ENCODE data around the gene MYF6.

The MYF6 gene

DNA sequence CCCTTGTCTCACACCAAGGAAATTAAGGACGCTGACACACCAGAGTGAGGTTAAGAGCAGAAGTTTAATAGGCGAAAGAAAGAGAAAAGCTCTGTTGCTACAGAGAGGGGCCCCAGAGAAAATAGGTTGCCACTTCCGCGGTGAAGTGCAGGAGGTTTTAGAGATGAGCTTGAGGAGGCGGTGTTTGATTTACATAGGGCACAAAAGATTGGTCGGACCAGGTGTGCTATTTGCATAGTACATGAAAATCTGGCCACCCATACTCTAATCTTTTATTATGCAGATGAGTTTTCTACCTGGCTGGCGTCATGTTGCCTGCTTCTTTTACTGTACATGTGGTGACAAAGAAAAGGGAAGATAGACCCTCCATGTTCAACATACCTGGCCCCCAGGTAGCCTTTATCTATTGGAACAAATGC is 23.3 kb upstream of the MYF6 start:
- H3K9me3 ChIP-seq (ENCODE audit: control insufficient read depth, low read length), result no peaks in the 10 kb centered on the region
- no peaks in the 10 kb centered on the region for H3K27me3 ChIP-seq (replicated peaks; ENCODE audit: control insufficient read depth, insufficient read depth, low read length, poor library complexity, severe bottlenecking)
- H3K36me3 ChIP-seq (ENCODE audit: control insufficient read depth, insufficient read depth, low read length), result no peaks in the 10 kb centered on the region
- no peak overlapping the region for H3K27ac ChIP-seq (ENCODE audit: insufficient read depth, low read length, poor library complexity, severe bottlenecking)
- H3K4me1 ChIP-seq (ENCODE audit: control insufficient read depth, insufficient read depth, low read length, poor library complexity, severe bottlenecking), result no peaks in the 10 kb centered on the region
- H3K4me3 ChIP-seq (ENCODE audit: insufficient read depth, low read depth, low read length, poor library complexity, severe bottlenecking), result no peak overlapping the region
- no peak for DNase-seq

DNA sequence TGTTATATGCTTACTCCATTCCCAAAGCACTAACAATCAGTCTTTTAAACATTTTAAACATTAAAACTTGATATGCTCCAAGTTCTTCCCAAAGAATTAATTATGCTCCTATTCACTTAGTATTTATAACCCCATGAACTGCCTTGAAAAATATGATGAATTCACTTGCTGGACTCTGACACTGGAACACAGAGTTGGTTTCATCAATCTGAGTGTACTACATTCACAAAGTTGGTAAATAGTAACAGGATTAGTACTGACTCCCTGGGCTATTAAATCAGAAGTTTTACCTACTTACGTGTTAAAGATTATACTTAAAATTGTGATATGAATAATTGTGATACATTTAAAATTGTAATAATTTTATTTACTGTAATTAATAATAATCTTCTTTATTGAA is 17.3 kb upstream of the MYF6 start:
- DNase-seq, result no peak
- Histone ChIP-seq H3K9me3 (ENCODE audit: control insufficient read depth, low read length) (no peaks in the 10 kb centered on the region), H3K27ac (ENCODE audit: insufficient read depth, low read length, poor library complexity, severe bottlenecking) (no peak overlapping the region), H3K4me1 (ENCODE audit: control insufficient read depth, insufficient read depth, low read length, poor library complexity, severe bottlenecking) (no peaks in the 10 kb centered on the region), H3K36me3 (ENCODE audit: control insufficient read depth, insufficient read depth, low read length) (no peaks in the 10 kb centered on the region), H3K27me3 (replicated peaks; ENCODE audit: control insufficient read depth, insufficient read depth, low read length, poor library complexity, severe bottlenecking) (no peaks in the 10 kb centered on the region), H3K4me3 (ENCODE audit: insufficient read depth, low read depth, low read length, poor library complexity, severe bottlenecking) (no peak overlapping the region)

- H3K4me3 ChIP-seq (ENCODE audit: insufficient read depth, low read depth, low read length, poor library complexity, severe bottlenecking), result no peak overlapping the region
- H3K4me1 ChIP-seq (ENCODE audit: control insufficient read depth, insufficient read depth, low read length, poor library complexity, severe bottlenecking), result no peaks in the 10 kb centered on the region
- DNase-seq, result no peak
- no peaks in the 10 kb centered on the region for H3K27me3 ChIP-seq (replicated peaks; ENCODE audit: control insufficient read depth, insufficient read depth, low read length, poor library complexity, severe bottlenecking)
- no peaks in the 10 kb centered on the region for H3K36me3 ChIP-seq (ENCODE audit: control insufficient read depth, insufficient read depth, low read length)
- H3K9me3 ChIP-seq (ENCODE audit: control insufficient read depth, low read length), result no peaks in the 10 kb centered on the region
- H3K27ac ChIP-seq (ENCODE audit: insufficient read depth, low read length, poor library complexity, severe bottlenecking), result no peak overlapping the region
These were observed 16.9 kb upstream of the MYF6 start for GRCh38 chr12:80690513-80690912.

DNA sequence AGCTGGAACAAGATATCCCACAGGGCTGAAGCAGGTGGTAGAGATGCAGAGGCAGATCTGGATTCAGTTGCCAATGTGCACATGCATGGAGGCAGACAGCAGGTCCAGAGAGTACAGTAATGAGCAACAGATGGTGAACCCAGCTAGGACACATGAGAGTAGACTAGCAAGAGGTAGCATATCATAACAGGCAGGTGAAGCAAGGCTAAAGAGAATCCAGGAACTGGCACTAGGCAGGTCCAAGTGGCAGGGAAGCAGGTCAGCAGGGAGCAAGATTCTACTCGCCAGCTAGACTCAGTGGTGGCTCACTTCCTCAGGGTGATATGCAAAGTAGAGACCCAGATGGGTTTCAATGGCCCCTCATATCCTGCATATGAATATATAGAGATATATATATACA is 15.3 kb upstream of the MYF6 start:
- Histone ChIP-seq H3K27me3 (replicated peaks; ENCODE audit: control insufficient read depth, insufficient read depth, low read length, poor library complexity, severe bottlenecking) (no peaks in the 10 kb centered on the region), H3K36me3 (ENCODE audit: control insufficient read depth, insufficient read depth, low read length) (no peaks in the 10 kb centered on the region), H3K4me1 (ENCODE audit: control insufficient read depth, insufficient read depth, low read length, poor library complexity, severe bottlenecking) (no peaks in the 10 kb centered on the region), H3K4me3 (ENCODE audit: insufficient read depth, low read depth, low read length, poor library complexity, severe bottlenecking) (no peak overlapping the region), H3K9me3 (ENCODE audit: control insufficient read depth, low read length) (no peaks in the 10 kb centered on the region), H3K27ac (ENCODE audit: insufficient read depth, low read length, poor library complexity, severe bottlenecking) (no peak overlapping the region)
- no peak for DNase-seq

- DNase-seq, result no peak
- H3K27me3 ChIP-seq (replicated peaks; ENCODE audit: control insufficient read depth, insufficient read depth, low read length, poor library complexity, severe bottlenecking), result no peaks in the 10 kb centered on the region
- H3K4me3 ChIP-seq (ENCODE audit: insufficient read depth, low read depth, low read length, poor library complexity, severe bottlenecking), result no peak overlapping the region
- no peaks in the 10 kb centered on the region for H3K9me3 ChIP-seq (ENCODE audit: control insufficient read depth, low read length)
- no peaks in the 10 kb centered on the region for H3K4me1 ChIP-seq (ENCODE audit: control insufficient read depth, insufficient read depth, low read length, poor library complexity, severe bottlenecking)
- H3K27ac ChIP-seq (ENCODE audit: insufficient read depth, low read length, poor library complexity, severe bottlenecking), result no peak overlapping the region
- no peaks in the 10 kb centered on the region for H3K36me3 ChIP-seq (ENCODE audit: control insufficient read depth, insufficient read depth, low read length)
These were observed 10.1 kb upstream of the MYF6 start for GRCh38 chr12:80697270-80697887.

GRCh38 chr12:80698256-80698655 is 9.2 kb upstream of the MYF6 start:
- Histone ChIP-seq H3K27me3 (replicated peaks; ENCODE audit: control insufficient read depth, insufficient read depth, low read length, poor library complexity, severe bottlenecking) (no peaks in the 10 kb centered on the region), H3K9me3 (ENCODE audit: control insufficient read depth, low read length) (no peaks in the 10 kb centered on the region), H3K4me1 (ENCODE audit: control insufficient read depth, insufficient read depth, low read length, poor library complexity, severe bottlenecking) (no peaks in the 10 kb centered on the region), H3K36me3 (ENCODE audit: control insufficient read depth, insufficient read depth, low read length) (no peaks in the 10 kb centered on the region), H3K4me3 (ENCODE audit: insufficient read depth, low read depth, low read length, poor library complexity, severe bottlenecking) (no peak overlapping the region), H3K27ac (ENCODE audit: insufficient read depth, low read length, poor library complexity, severe bottlenecking) (no peak overlapping the region)
- DNase-seq, result no peak

DNA sequence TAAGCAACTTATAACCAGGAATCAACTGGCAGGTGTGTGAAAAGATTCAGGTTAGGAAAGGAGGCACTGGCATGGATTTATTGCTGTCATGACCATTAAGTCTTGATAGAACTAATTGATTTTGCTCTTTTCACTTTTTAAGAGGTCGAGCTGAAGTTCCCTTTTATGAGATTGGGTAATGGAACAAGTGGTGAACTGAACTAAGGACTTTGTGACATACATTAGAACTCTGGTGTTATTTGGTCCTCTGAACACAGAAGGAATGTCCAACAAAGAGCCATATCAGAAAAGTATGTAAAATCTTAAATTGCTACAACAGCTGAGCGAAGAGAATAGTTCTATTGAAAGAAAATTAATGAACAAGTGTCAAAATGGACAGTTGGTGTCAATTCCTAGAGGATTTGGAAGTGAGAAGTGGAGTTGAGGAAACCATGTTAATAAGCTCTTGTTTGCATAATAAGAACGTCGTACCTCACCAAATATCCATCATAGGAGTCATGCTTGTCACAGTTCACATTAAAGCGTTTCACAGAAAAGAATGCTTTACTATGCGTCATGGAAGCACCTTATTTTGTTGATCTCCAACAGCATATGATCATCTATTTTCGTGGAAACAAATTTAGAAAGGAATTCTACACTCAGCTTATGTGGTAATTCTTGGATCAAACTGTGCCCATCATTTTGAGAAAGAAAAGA is 8.4 kb upstream of the MYF6 start:
- Histone ChIP-seq H3K9me3 (ENCODE audit: control insufficient read depth, low read length) (no peaks in the 10 kb centered on the region), H3K4me3 (ENCODE audit: insufficient read depth, low read depth, low read length, poor library complexity, severe bottlenecking) (no peak overlapping the region), H3K36me3 (ENCODE audit: control insufficient read depth, insufficient read depth, low read length) (no peaks in the 10 kb centered on the region), H3K27me3 (replicated peaks; ENCODE audit: control insufficient read depth, insufficient read depth, low read length, poor library complexity, severe bottlenecking) (no peaks in the 10 kb centered on the region), H3K4me1 (ENCODE audit: control insufficient read depth, insufficient read depth, low read length, poor library complexity, severe bottlenecking) (no peaks in the 10 kb centered on the region), H3K27ac (ENCODE audit: insufficient read depth, low read length, poor library complexity, severe bottlenecking) (no peak overlapping the region)
- no peak for DNase-seq

- no peak for DNase-seq
- Histone ChIP-seq H3K4me1 (ENCODE audit: control insufficient read depth, insufficient read depth, low read length, poor library complexity, severe bottlenecking) (no peaks in the 10 kb centered on the region), H3K36me3 (ENCODE audit: control insufficient read depth, insufficient read depth, low read length) (no peaks in the 10 kb centered on the region), H3K9me3 (ENCODE audit: control insufficient read depth, low read length) (no peaks in the 10 kb centered on the region), H3K4me3 (ENCODE audit: insufficient read depth, low read depth, low read length, poor library complexity, severe bottlenecking) (no peak overlapping the region), H3K27ac (ENCODE audit: insufficient read depth, low read length, poor library complexity, severe bottlenecking) (no peak overlapping the region), H3K27me3 (replicated peaks; ENCODE audit: control insufficient read depth, insufficient read depth, low read length, poor library complexity, severe bottlenecking) (no peaks in the 10 kb centered on the region)
These were observed 7.1 kb upstream of the MYF6 start for GRCh38 chr12:80700327-80700726.

DNA sequence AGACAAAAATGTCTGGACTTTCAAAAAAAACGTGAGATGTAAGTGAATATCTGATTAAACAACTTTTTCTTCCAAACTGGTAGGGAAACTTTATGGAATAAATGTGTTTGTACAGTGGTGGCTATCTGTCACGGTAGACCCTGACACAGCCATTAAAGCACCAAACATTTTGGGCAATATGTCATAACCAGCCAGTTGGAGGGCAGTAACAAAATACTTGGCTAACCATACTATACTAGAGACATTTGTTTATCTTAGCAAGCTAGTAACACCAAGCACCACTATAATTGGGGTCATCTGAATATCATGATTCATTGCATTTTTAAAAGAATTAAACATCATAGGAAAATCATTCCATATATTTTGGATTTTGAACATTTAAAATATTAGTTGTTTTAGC is 6.0 kb upstream of the MYF6 start:
- no peaks in the 10 kb centered on the region for H3K27me3 ChIP-seq (replicated peaks; ENCODE audit: control insufficient read depth, insufficient read depth, low read length, poor library complexity, severe bottlenecking)
- no peak overlapping the region for H3K4me3 ChIP-seq (ENCODE audit: insufficient read depth, low read depth, low read length, poor library complexity, severe bottlenecking)
- H3K36me3 ChIP-seq (ENCODE audit: control insufficient read depth, insufficient read depth, low read length), result no peaks in the 10 kb centered on the region
- DNase-seq, result no peak
- no peaks in the 10 kb centered on the region for H3K9me3 ChIP-seq (ENCODE audit: control insufficient read depth, low read length)
- no peak overlapping the region for H3K27ac ChIP-seq (ENCODE audit: insufficient read depth, low read length, poor library complexity, severe bottlenecking)
- no peaks in the 10 kb centered on the region for H3K4me1 ChIP-seq (ENCODE audit: control insufficient read depth, insufficient read depth, low read length, poor library complexity, severe bottlenecking)

DNA sequence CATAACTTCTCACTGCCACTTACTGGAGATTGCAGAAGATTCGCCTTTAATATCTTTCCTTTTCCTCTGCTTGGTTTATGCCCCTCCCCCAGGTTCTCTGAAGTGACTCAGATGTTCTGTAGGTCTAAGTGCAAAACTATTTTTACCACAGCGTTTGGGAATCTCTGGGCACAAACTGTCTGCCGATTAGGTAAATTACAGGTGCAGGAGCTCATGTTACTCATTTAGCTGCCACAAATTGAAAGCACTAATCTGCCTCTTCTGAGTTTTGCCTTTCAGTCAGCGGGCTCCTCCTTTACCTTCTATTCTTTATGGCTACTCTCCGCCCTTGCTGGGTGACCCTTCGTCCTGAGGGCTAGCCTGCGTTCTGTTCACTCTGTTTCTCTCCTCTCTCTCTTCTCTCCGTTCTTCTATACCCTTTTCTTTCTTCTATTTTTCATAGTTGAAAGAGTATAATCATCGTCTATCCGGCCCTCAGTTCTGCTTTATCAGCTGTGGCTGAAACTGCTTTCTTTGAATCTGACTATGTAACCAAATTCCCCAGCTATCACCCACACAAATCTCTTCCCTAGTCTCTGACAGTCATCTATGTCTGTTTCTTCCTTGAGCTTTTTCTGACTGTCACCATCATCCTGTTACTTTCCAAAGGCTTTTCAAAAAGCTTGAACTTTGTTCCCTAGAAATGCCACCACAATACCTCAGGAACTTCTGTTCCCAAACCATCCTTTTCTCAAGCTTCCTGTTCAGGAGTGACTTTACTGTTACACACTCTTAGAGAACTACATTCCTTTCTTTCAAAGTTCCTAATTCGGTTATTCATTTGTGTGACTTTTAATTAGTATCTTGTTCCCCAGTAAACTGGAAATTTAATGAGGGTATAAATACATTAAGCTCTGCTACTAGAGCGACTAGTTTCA is 4.3 kb upstream of the MYF6 start:
- DNase-seq, result no peak
- Histone ChIP-seq H3K36me3 (ENCODE audit: control insufficient read depth, insufficient read depth, low read length) (no peaks in the 10 kb centered on the region), H3K9me3 (ENCODE audit: control insufficient read depth, low read length) (no peaks in the 10 kb centered on the region), H3K4me3 (ENCODE audit: insufficient read depth, low read depth, low read length, poor library complexity, severe bottlenecking) (no peak overlapping the region), H3K4me1 (ENCODE audit: control insufficient read depth, insufficient read depth, low read length, poor library complexity, severe bottlenecking) (no peaks in the 10 kb centered on the region), H3K27me3 (replicated peaks; ENCODE audit: control insufficient read depth, insufficient read depth, low read length, poor library complexity, severe bottlenecking) (no peaks in the 10 kb centered on the region), H3K27ac (ENCODE audit: insufficient read depth, low read length, poor library complexity, severe bottlenecking) (no peak overlapping the region)

Data from effector memory CD4-positive, alpha-beta T cell (primary cell).